Neural cell (in vitro differentiated cells): ENCODE measurements around the gene SH3D19. TPM values are rescaled to one million over a fixed set of nuclear protein-coding genes. Genes with fewer than 3 reads are reported as not detected.

Experiments
- H2AFZ ChIP-seq: fragments of 200-600, 300-800 bp; sonication (generic), shearing (Covaris generic); 2 replicates; pipeline ENCODE4 v1.6.0; 2014; ENCODE audit warnings: low read depth, mild to moderate bottlenecking, antibody characterized with exemption, low read length, moderate library complexity
- H3F3A ChIP-seq: fragments of 200-600 bp; shearing (Covaris generic); 2 replicates; pipeline ENCODE4 v1.6.1; 2016; ENCODE audit warnings: mild to moderate bottlenecking, moderate library complexity, mixed read lengths, antibody characterized with exemption, low read length; ENCODE audit not compliant: insufficient read depth, poor library complexity, severe bottlenecking
- H3K27ac ChIP-seq: fragments of 200-600, 300-800 bp; sonication (generic), shearing (Covaris generic); 2 replicates; pipeline ENCODE4 v1.5.1; 2014; ENCODE audit warnings: mild to moderate bottlenecking, low read length, moderate library complexity
- H3K27me3 ChIP-seq: fragments of 300-800, 200-600 bp; sonication (generic), shearing (Covaris generic); 2 replicates; pipeline ENCODE4 v1.6.0; 2014; ENCODE audit warnings: mild to moderate bottlenecking, low read depth, low read length, moderate library complexity; ENCODE audit not compliant: insufficient read depth
- H3K36me3 ChIP-seq: fragments of 300-800, 200-600 bp; sonication (generic), shearing (Covaris generic); 2 replicates; pipeline ENCODE4 v1.5.1; 2014; ENCODE audit warnings: mild to moderate bottlenecking, antibody characterized with exemption, low read length, moderate library complexity; ENCODE audit not compliant: insufficient read depth
- H3K4me2 ChIP-seq: fragments of 300-800, 200-600 bp; sonication (generic), shearing (Covaris generic); 2 replicates; pipeline ENCODE4 v1.6.0; 2014; ENCODE audit warnings: mild to moderate bottlenecking, low read length
- H3K4me3 ChIP-seq: fragments of 300-800, 200-600 bp; sonication (generic), shearing (Covaris generic); 2 replicates; pipeline ENCODE4 v1.5.1; 2014; ENCODE audit warnings: mild to moderate bottlenecking, low read length, moderate library complexity
- H3K79me2 ChIP-seq: fragments of 200-600 bp; shearing (Covaris generic); replicated peaks from 2 replicates; pipeline ENCODE4 v1.6.0; 2014; ENCODE audit warnings: mild to moderate bottlenecking, low read length, moderate library complexity; ENCODE audit not compliant: insufficient read depth
- H3K9ac ChIP-seq: fragments of 300-800, 200-600 bp; sonication (generic), shearing (Covaris generic); 2 replicates; pipeline ENCODE4 v1.6.1; 2016; ENCODE audit warnings: mild to moderate bottlenecking, low read length, mixed read lengths
- H3K9me2 ChIP-seq: fragments of 200-600 bp; shearing (Covaris generic); 2 replicates; pipeline ENCODE4 v1.6.1; 2016; ENCODE audit warnings: mild to moderate bottlenecking, low read length, mixed read lengths; ENCODE audit not compliant: insufficient read depth
- H3K9me3 ChIP-seq: fragments of 200-600, 300-800 bp; sonication (generic), shearing (Covaris generic); 2 replicates; pipeline ENCODE4 v1.6.1; 2016; ENCODE audit warnings: mild to moderate bottlenecking, mixed run types, low read length, moderate library complexity, mixed read lengths
- H4K20me1 ChIP-seq: fragments of 200-600 bp; shearing (Covaris generic); 2 replicates; pipeline ENCODE4 v1.6.1; 2016; ENCODE audit warnings: mild to moderate bottlenecking, mixed run types; ENCODE audit not compliant: insufficient read depth
- CTCF ChIP-seq: fragments of 450-650 bp; IDR thresholded peaks from 2 replicates; pipeline ENCODE4 v1.5.1; 2014; ENCODE audit warnings: antibody characterized with exemption, mild to moderate bottlenecking, moderate library complexity; ENCODE audit not compliant: poor library complexity, severe bottlenecking
- EP300 ChIP-seq: fragments of 450-650 bp; conservative IDR thresholded peaks from 2 replicates; pipeline ENCODE4 v1.6.1; 2014; ENCODE audit warnings: antibody characterized with exemption, mild to moderate bottlenecking, moderate library complexity; ENCODE audit not compliant: poor library complexity, severe bottlenecking
- EZH2 ChIP-seq: fragments of 200-600, 300-800 bp; shearing (Covaris generic), sonication (generic); IDR thresholded peaks from 2 replicates; pipeline ENCODE4 v1.6.1; 2014; ENCODE audit warnings: antibody characterized with exemption, low read length, borderline replicate concordance, mild to moderate bottlenecking; ENCODE audit not compliant: insufficient read depth, poor library complexity, severe bottlenecking
- MXI1 ChIP-seq: fragments of 450-650 bp; conservative IDR thresholded peaks from 2 replicates; pipeline ENCODE4 v1.6.1; 2014; ENCODE audit warnings: antibody characterized with exemption, mild to moderate bottlenecking; ENCODE audit not compliant: poor library complexity, severe bottlenecking
- POLR2AphosphoS5 ChIP-seq: IDR thresholded peaks from 2 replicates; pipeline ENCODE4 v1.6.1; 2012
- RAD21 ChIP-seq: fragments of 450-650 bp; conservative IDR thresholded peaks from 2 replicates; pipeline ENCODE4 v1.6.1; 2014; ENCODE audit warnings: antibody characterized with exemption, mild to moderate bottlenecking, moderate library complexity
- REST ChIP-seq: IDR thresholded peaks from 2 replicates; pipeline ENCODE4 v1.6.1; 2012; ENCODE audit warnings: borderline replicate concordance
- SMC3 ChIP-seq: fragments of 450-650 bp; conservative IDR thresholded peaks from 2 replicates; pipeline ENCODE4 v1.6.1; 2014; ENCODE audit warnings: antibody characterized with exemption, mild to moderate bottlenecking, moderate library complexity; ENCODE audit not compliant: poor library complexity
- TAF1 ChIP-seq: IDR thresholded peaks from 2 replicates; pipeline ENCODE4 v1.6.1; 2012; ENCODE audit warnings: low read depth
- polyA plus RNA-seq: library from polyadenylated mRNA; depleted of rRNA; stranded (reverse); fragments of >200 nt; gene quantifications from 2 replicates; pipeline ENCODE4 v1.2.3, GENCODE V29; 2014

SH3D19 gene
- polyA plus RNA-seq, 1 donor from 2014 or later: 0.46 TPM

- no peak for TF ChIP-seq MXI1
- TF ChIP-seq SMC3: no peak
- no peak for TF ChIP-seq REST
- TF ChIP-seq EZH2: no peak
- no peak for TF ChIP-seq EP300
- TF ChIP-seq CTCF: no peak
- TF ChIP-seq POLR2AphosphoS5: no peak
- no peak for TF ChIP-seq TAF1
- TF ChIP-seq RAD21: no peak
- Histone ChIP-seq H3K4me3 (no peak overlapping the region), H3K4me2 (no peak overlapping the region), H3K9ac (no peak overlapping the region), H3K9me2 (no peaks in the 10 kb centered on the region), H2AFZ (no peak overlapping the region), H3K79me2 (no peaks in the 10 kb centered on the region), H3K27me3 (no peaks in the 10 kb centered on the region), H3K27ac (no peak overlapping the region), H3K9me3 (no peaks in the 10 kb centered on the region), H3F3A (no peaks in the 10 kb centered on the region), H3K36me3 (no peaks in the 10 kb centered on the region), H4K20me1 (no peaks in the 10 kb centered on the region)
These were observed 177.1 kb downstream of the SH3D19 start for GRCh38 chr4:151148261-151148660.

GRCh38 chr4:151147000-151147399 lies 178.4 kb downstream of the SH3D19 start:
- Histone ChIP-seq H3K4me3 (no peak overlapping the region), H2AFZ (no peak overlapping the region), H4K20me1 (no peaks in the 10 kb centered on the region), H3K9me3 (no peaks in the 10 kb centered on the region), H3K36me3 (no peaks in the 10 kb centered on the region), H3K4me2 (no peak overlapping the region), H3K27ac (no peak overlapping the region), H3K27me3 (no peaks in the 10 kb centered on the region), H3F3A (no peaks in the 10 kb centered on the region), H3K9ac (no peak overlapping the region), H3K9me2 (no peaks in the 10 kb centered on the region), H3K79me2 (no peaks in the 10 kb centered on the region)
- no peak for TF ChIP-seq REST
- no peak for TF ChIP-seq POLR2AphosphoS5
- TF ChIP-seq CTCF: no peak
- no peak for TF ChIP-seq EZH2
- no peak for TF ChIP-seq SMC3
- TF ChIP-seq RAD21: no peak
- TF ChIP-seq EP300: no peak
- no peak for TF ChIP-seq MXI1
- TF ChIP-seq TAF1: no peak
